ENCODE measurements around the gene ARL14.
"Not testable (repeated sequence)": the region's sequence is repeated elsewhere in the genome, so short reads cannot be mapped to it uniquely, and the experiment has no call there.

The ARL14 gene

DNA sequence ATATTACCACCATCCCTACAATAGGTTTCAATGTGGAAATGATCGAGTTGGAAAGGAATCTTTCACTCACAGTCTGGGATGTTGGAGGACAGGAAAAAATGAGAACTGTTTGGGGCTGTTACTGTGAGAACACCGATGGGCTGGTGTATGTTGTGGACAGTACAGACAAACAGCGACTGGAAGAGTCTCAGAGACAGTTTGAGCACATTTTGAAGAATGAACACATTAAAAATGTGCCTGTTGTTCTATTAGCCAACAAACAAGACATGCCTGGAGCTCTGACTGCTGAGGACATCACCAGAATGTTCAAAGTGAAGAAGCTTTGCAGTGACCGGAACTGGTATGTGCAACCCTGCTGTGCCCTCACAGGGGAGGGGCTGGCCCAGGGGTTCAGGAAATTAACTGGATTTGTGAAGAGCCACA, 510 bp downstream of the ARL14 start:
- no peak for DNase-seq (ENCODE audit: low read depth)

DNA sequence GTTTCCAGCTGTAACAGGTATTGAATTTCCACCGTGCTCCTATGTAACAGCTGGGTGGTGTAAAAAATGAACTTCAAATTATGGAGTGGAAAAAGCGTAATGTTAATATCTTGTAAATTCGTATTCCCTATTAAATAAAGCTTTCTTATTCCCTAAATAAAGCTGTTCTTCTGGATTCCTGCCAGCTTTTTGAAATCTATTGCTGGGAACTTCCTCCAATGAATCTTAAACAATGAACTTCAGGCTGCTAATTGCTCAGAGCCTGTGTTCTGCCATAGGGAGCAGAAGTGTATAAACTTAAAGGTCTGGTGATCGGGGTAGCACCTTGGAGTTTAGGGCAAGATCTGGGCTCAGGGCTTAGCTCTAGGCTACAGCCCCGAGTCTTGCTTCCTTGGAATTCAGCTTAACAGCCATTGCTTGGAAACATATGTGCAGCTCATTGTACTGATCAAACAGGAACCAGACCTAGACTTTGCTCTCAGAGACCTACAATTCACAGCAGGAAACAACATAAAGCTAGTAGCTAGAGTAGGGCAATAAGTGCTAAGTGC, 1.4 kb downstream of the ARL14 start:
- DNase-seq (ENCODE audit: low read depth): no peak

DNA sequence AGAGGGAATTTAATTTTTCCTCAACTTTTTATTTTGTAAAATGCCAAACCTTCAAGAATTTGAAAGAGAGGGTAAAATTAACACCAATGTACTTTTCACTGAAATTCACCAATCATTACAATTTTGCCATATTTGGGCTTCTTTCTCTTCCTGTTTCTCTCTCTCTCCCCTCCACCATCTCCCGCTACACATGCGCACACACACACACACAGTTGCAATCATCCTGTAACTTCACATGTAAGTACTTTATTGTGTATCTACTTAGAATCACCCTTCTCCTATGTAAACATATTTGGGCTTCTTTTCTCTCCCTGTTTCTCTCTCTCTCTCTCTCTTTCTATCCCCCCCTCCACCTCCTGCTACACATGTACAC, 7.4 kb downstream of the ARL14 start:
- DNase-seq (ENCODE audit: low read depth): no peak

DNA sequence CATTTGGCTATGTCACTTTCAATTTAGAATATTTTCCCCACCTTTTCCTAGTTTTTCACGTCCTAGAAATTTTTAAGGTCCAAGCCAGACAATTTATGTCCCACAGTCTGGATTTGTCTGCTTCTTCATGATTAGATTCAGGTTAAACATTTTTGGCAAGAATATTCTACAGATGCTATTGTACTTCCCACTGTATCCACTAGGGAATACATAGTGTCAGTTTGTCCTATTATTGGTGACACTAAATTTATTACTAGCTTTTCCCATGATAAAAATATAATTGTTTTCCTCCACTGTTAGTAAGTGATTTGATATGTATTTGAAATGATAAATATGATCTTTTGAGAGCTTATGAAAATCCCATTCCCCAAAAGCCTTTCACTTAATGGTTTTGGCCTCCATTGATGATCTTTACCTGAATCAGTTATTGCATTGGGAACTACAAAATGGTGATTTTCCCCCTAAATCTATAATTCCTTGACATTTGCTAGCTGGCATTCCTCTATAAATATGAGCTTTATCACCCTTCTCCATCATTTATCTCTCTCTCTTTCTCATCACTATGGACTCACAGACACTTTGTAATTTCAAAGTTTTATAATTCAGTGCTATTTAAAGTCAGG, 8.3 kb downstream of the ARL14 start:
- no peak for DNase-seq (ENCODE audit: low read depth)

DNA sequence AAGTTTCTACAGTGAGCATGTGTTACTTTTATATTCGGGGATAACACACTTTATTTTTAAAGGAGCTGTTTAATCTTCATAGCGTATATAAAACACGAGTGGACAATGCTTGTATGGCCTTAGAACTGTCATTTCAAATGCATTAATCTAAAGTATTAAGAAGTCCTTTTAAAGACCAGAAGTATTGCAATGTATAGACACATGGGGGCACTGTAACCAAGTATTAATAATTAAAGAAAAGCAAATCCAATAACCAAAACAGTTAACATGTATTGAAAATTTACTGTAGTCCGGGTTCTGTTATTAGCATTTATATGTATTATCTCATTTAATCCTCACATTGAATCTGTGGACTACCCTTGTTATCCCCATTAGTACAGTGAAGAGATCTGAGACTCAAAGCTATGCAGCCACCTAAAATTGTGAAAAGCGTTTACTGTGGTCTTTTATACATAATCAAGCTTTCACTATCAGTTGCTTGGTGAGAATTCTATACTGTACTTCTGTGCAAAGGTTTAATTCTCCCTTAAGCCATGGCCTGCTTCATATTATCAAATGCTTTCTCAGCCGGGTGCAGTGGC, 10.1 kb downstream of the ARL14 start:
- DNase-seq (ENCODE audit: low read depth): no peak

DNA sequence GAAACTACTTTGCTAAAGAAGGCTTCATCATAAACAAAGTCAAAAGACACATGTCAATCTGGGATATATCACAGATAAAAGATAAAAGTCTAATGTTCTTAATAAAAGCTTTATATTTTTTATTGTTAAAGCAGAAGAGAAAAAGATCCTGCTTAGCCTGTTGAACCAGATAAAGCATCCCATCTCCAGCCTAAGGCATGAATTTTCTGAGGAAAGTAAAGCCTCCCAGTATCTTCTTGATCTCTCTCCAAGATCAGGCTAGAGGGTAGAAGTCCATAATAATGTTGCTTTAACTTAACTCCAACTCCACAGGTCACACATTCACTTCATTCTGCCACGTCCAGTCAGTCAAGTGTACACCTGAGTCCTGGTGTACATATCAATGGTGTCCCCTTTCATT, 14.2 kb downstream of the ARL14 start:
- DNase-seq (ENCODE audit: low read depth): no peak

DNA sequence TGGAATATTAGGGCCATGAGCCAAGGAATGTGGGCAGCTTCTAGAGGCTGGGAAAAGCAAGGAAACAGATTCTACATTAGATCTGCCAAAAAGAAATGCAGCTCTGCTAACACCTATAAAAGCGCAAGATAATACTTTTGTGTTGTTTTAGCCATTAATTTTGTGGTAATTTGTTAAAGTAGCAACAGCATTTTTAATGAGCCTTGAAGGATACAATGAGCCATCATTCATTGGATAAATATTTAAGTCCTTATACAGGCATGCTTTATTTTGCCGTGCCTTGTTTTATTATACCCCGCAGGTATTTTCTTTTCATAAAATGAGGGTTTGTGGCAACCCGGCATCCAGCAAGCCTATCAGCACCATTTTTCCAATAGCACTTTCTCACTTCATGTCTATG, 15.0 kb downstream of the ARL14 start:
- DNase-seq (ENCODE audit: low read depth): no peak

DNA sequence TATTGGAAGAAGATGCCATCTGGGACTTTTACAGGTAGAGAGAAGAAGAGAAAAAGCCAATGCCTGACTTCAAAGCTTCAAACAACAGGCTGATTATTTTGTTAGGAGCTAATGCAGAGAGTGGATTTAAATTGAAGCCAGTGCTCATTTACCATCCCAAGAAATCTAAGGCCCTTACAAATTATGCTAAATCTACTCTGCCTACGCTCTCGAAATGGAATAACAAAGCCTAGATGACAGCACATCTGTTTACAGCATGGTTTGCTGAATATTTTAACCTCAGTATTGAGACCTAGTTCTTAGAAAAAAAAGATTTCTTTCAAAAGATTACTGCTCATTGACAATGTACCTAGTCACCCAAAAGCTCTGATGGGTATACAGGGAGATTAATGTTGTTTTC, 16.2 kb downstream of the ARL14 start:
- DNase-seq (ENCODE audit: low read depth): no peak

DNA sequence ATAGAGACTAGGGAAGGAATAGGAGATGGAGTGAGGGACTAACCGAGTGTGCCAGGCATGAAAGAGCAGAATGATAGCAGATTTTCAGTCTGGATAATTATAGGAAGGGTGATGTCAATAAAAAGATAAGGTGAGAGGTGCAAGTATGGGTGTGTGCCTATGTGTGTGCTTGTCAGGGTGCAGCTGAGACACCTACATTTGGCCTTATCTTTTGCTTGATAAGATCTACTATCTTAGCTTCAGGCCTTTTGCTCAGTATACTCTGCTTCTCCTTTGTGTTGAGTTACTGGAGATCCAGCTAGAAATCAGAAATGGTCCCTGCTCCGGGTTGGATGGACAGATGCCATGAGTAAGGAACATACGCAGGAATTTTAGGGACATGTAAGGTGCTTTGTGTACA, 17.4 kb downstream of the ARL14 start:
- DNase-seq (ENCODE audit: low read depth): no peak

DNA sequence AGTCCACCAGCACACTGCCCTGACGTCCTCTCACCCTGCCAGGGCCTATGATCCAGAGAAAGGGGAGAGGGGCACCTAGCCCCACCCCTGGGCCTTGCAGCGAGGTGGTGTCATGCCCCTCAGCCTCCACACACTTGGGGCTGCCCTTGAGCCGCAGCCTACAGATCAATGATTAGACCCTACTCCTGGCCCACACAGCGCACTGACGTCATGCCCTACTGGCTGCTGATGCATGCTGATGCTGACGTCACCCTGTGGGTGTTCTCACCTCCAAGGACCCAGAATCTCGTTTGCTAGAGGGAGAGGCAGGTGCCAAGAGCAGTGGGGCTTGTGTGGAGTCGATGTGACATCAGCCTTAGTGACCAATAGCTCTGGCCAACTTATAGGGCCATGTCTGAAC, 18.0 kb downstream of the ARL14 start:
- DNase-seq (ENCODE audit: low read depth): no peak

DNA sequence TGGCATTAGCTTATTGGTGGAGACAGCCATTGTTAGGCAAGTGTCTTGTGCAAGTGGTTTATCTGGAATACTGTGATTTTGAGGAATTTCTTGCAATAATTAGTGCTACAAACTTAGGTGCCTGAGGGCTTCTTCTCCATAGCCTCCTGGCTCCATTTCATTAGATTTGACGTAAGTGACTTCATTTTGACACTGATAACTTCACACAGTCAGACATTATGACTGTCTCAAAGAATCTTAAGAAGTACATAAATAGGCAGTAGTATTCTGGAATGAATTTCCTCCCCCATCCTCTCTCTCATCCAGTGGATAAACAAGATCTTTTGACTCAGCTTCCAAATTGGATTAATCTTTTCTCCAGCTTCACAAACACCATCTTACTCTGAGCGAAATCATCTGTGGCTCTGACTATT, 19.0 kb downstream of the ARL14 start:
- no peak for DNase-seq (ENCODE audit: low read depth)

DNA sequence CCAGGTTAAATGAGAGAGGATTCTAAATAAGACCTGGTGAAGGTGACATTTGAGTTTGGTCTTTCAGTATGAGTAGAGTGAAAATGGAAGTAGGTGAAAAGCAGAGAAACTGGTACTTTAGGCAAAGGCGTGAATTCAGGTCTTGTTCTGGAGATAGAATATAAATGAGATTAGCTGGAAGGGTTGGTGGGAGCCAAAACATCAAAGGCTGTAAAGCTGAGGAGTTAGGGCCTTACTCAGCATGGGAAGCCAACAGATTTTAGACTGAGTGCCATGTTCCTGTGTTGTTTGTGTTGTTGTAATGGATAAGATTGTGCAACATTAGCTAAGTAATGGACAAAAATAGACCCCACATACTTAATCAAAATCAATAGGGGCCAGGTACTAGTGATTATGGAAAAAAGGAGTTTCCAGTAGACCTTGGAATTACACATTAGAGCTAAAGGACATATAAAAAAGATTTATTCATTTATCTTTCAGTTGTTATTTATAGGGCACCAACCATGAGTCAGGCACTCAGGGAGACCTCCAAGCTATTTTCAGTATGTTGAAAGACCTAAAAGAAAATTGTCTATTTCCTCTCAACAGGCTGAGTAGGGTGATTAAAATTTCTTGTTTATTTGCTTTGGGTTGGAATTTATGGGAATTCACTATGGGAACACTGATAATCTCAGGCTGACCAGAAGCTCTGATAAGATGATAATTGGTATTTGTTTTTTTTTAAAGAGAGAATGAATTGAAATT, 20.8 kb downstream of the ARL14 start:
- DNase-seq (ENCODE audit: low read depth): no peak

DNA sequence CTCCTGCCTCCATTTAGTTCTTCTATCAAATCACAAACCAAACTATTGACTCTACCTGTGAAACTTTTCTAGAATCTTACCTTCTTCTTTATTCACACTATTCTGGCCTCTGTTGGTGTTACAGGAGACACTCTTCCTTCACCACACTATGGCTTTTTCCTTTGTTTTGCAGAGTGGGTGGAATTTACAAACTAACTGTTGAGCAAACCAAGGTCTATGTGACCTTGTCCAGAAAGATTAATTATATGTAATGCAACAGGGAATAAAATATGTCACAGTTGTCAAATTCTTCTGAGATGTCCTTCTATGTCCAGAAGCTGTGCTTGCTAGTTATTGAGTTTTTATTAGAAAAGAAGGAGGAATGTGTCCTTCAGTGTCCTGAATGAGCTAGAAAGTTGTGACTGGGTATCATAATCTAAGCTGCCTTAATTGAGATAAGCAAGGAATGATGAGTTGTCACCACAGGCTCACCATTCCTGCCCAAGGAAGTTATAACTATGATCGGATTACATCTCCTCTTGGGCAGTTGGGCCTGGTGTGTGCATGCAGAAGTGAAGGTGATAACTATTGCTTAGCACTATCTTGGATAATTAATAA, 21.7 kb downstream of the ARL14 start:
- no peak for DNase-seq (ENCODE audit: low read depth)

DNA sequence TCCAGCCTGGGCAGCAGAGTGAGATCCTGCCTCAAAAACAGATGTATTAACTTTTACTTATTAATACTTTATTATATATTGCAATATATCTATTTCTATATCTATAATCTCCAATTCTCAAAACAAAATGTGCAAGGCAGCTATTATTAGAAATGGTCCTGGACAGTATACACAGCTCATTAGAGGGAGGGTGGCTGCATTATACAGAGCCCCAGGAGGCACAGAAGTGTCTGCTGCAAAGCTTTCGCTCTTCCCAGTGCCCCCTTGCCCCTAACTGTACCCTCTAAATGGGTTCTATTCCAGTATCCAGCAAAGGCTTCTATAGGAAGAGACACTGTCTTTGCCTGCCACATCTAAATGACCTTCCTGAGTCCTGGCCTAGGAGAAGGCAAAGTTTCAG, 24.5 kb downstream of the ARL14 start:
- DNase-seq (ENCODE audit: low read depth): no peak

DNA sequence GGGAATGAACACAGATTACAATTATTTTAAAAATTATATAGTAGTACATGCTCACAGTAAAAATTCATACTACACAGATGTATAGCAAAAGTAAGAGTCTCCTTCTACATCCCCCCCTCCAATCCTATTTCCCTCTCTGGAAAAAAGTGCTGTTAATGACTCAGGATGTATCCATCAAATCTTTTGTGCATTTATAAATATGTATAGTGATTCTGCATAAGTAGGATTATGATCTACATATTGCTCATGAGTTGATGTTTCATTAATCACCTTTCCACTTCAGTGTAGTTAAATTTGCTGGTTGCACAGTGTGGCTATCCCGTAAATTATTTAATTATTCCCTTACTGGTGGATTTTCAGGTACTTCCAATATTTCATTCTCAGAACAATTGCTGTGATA, 25.3 kb downstream of the ARL14 start:
- no peak for DNase-seq (ENCODE audit: low read depth)

DNA sequence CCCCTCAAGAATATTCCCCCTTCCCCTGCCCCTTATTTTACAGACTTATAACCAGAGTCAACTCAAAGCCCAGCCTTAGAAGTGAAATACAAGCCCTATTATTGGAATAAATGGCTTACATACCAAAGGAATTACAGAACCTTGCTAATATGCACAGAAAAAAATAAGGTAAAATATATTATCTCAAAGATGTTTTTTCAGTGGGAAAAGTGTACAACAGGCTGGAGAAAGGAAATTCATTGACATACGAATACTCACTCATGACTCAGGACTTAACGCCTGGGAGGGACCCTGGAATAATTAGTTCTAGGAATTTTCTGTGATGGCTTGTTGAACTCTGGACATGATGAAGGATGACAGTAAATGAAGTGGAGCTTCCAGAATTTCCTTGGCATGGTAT, 27.0 kb downstream of the ARL14 start:
- no peak for DNase-seq (ENCODE audit: low read depth)

DNA sequence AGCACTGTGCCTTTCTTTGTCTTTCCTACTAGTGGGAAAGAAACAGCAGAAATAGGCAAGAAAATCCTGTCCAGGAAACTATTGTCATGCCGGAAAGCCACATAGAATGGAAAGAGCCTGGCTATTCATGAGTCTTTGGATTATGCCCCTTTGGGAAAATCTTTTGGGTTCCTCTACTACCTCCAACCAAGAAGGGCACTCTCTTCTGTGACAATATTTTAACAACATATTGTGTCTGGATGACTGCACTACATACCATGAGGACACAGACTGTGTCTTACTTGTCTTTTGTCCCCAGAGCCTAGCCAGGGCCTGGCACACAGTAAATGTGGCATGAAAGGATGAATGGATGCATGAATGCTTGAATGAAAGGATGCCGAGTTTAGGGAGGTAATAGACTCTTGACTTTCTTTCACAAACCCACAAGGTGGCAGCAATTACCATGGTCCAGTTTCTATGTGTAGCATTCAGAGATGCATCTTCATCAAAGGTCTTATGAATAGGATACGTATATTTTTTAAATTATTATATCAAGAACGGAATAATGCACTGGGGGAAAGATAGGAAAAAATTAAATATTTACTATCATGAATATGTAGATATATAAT, 30.3 kb downstream of the ARL14 start:
- no peak for DNase-seq (ENCODE audit: low read depth)

DNA sequence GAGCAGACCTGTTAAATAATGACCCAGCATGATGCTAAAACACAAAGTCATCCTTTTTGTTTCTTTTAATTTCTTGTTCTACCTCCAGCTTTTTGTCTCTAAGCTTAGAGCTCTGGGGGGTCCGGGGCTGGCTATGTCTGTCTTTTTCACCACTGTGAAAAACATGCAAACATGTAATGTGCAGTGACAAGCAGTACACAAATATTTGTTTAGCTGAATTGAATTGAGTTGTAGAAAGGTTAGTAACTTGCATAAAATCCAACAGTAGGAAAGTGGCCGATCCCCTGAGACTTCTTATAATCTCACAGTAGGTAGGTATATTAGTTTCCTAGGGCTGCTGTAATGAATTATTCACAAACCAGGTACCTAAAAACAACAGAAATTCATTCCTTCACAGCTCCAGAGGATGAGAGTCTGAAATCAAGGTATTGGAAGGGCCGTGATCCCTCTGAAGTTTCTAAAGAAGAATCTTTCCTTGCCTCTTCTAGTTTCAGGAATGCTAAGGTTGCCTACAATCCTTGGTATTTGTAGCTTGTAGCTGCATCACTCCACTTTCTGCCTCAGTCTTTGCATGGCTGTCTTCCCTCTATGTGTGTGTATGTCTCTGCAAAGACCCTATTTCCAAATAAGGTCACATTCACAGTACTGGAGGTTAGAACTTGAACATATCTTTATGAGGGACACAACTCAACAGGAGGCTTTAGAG, 32.7 kb downstream of the ARL14 start:
- no peak for DNase-seq (ENCODE audit: low read depth)

DNA sequence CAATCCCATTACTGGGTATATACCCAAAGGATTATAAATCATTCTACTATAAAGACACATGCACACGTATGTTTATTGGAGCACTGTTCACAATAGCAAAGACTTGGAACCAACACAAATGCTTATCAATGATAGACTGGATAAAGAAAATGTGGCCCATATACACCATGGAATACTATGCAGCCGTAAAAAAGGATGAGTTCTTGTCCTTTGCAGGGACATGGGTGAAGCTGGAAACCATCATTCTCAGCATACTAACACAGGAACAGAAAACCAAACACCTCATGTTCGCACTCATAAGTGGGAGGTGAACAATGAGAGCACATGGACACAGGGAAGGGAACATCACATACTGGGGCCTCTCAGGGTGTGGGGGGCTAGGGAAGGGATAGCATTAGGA, 36.2 kb downstream of the ARL14 start:
- DNase-seq (ENCODE audit: low read depth): not testable (repeated sequence)

DNA sequence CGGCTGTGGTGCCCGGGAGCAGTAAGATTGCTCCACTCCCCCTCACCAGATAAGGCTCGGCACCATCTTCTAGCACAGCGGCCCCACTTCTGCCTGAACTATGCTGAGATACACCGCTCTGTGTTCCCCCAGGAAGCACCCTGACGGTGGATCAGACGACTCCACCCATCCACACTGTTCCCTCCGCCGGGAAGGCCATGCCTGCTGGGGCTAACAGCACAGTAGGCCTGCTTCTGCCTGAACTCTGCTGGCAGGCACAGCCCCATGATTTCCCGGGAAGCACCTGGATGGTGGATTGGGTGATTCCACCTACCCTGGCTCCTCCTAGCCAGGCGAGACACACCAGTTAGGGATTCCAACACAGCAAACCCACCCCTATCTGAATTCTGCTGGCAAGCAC, 42.8 kb downstream of the ARL14 start:
- DNase-seq (ENCODE audit: low read depth): no peak

DNA sequence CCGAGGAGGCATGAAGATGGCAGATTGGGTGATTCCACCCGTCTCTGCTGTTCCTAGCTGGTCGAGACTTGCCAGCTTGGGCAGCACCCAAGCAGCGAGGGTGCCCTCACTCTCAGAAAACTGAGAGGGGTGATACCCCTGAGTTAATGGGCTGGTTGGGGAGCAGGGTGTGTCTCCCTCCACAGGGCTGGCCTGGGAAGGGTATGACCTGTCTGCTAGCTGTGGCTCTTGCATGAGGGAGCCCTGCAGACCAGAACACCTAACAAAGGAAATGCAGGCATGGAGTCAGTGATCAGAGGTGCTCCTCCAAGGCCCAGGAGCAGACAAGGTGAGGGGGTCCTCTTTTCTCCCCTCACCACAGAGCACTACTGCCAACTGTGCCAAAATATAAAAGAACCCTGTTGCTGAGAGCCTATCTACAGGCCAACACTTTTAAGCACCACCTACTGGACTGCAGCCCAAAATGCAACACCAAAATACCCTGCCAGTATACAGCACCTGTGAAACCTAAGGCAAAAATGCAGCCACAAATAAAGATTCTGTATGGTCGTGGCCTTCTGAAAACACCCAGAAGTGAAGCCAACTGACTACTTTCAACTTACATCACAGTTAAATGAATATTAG, 43.3 kb downstream of the ARL14 start:
- no peak for DNase-seq (ENCODE audit: low read depth)

DNA sequence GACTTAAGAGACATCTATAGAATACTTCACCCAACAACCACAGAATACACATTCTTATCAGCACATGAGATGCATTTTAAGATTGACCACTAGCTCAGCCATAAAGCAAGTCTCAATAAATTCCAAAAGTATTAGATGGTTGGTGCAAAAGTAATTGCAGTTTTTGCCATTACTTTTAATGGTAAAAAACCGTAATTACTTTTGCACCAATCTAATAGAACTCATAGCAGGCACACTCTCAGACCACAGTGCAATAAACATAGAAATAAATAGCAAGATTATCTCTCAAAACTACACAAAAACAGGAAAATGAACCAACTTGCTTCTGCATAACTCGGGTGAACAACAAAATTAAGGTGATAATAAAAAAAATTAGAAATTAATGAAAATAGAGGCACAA, 45.4 kb downstream of the ARL14 start:
- no peak for DNase-seq (ENCODE audit: low read depth)
